Activated T-helper 17 cell treated with anti-CD3 and anti-CD28 coated beads, Interleukin-2, amount 50 U/mL, for 72 hours (primary cell): ENCODE measurements around the gene MZT1. TPM values are rescaled to one million over a fixed set of nuclear protein-coding genes. Genes with fewer than 3 reads are reported as not detected.

ENCODE experiments used
- total RNA-seq, 2 donors: library from RNA; stranded (reverse); gene quantifications; one replicate each; pipeline ENCODE4 v1.2.3, GENCODE V29; 2022

Gene MZT1
- total RNA-seq, 2 donors from 2014 or later, result 17.4 to 27.0 TPM

Other genes starting within 250 kb of the MZT1 start
- gene BORA, start 294 bp upstream of the MZT1 start, total RNA-seq, result 10 to 100 TPM; 15.2 to 16.6 TPM
- gene DIS3, start 54.3 kb upstream of the MZT1 start, total RNA-seq, result 10 to 100 TPM; 40.7 to 50.5 TPM
- 10 to 100 TPM; 20.7 to 27.7 TPM for gene PIBF1, start 54.5 kb upstream of the MZT1 start, total RNA-seq